ENCODE results near the gene RRN3.
"Not testable (repeated sequence)": the region's sequence is repeated elsewhere in the genome, so short reads cannot be mapped to it uniquely, and the experiment has no call there.

The RRN3 gene

GRCh38 chr16:15071013-15071412 lies 23.1 kb downstream of the RRN3 start:
- H3K36me3 Mint-ChIP-seq (ENCODE audit: low read depth): peaks cover 38% of the 10 kb centered on the region
- H3K27me3 Mint-ChIP-seq (ENCODE audit: low read depth); DNase-seq (ENCODE audit: low spot score); H3K4me3 Mint-ChIP-seq; H3K4me1 Mint-ChIP-seq (ENCODE audit: low read depth); H3K27ac Mint-ChIP-seq; H3K9me3 Mint-ChIP-seq: not testable (repeated sequence)

- not testable (repeated sequence) for H3K4me3 Mint-ChIP-seq; H3K27me3 Mint-ChIP-seq (ENCODE audit: low read depth); DNase-seq (ENCODE audit: low spot score); H3K4me1 Mint-ChIP-seq (ENCODE audit: low read depth); H3K27ac Mint-ChIP-seq; H3K9me3 Mint-ChIP-seq
- peaks cover 39% of the 10 kb centered on the region for H3K36me3 Mint-ChIP-seq (ENCODE audit: low read depth)
Measured at GRCh38 chr16:15066690-15067089, 27.4 kb downstream of the RRN3 start.

- H3K27ac Mint-ChIP-seq; H3K9me3 Mint-ChIP-seq; H3K4me1 Mint-ChIP-seq (ENCODE audit: low read depth); H3K4me3 Mint-ChIP-seq; DNase-seq (ENCODE audit: low spot score); H3K27me3 Mint-ChIP-seq (ENCODE audit: low read depth): not testable (repeated sequence)
- H3K36me3 Mint-ChIP-seq (ENCODE audit: low read depth): peaks cover 46% of the 10 kb centered on the region
Measured at GRCh38 chr16:15065961-15066360, 28.1 kb downstream of the RRN3 start.

- H3K4me1 Mint-ChIP-seq (ENCODE audit: low read depth); H3K27me3 Mint-ChIP-seq (ENCODE audit: low read depth); H3K9me3 Mint-ChIP-seq; DNase-seq (ENCODE audit: low spot score); H3K27ac Mint-ChIP-seq; H3K4me3 Mint-ChIP-seq: not testable (repeated sequence)
- H3K36me3 Mint-ChIP-seq (ENCODE audit: low read depth): peaks cover 57% of the 10 kb centered on the region
Measured at GRCh38 chr16:15062085-15062810, 31.8 kb downstream of the RRN3 start.

- H3K4me3 Mint-ChIP-seq: no peak overlapping the region
- peaks cover 10% of the 10 kb centered on the region for H3K4me1 Mint-ChIP-seq (ENCODE audit: low read depth)
- no peak for DNase-seq (ENCODE audit: low spot score)
- no peaks in the 10 kb centered on the region for H3K9me3 Mint-ChIP-seq
- peaks cover 50% of the 10 kb centered on the region for H3K36me3 Mint-ChIP-seq (ENCODE audit: low read depth)
- no peak overlapping the region for H3K27ac Mint-ChIP-seq
- H3K27me3 Mint-ChIP-seq (ENCODE audit: low read depth): no peaks in the 10 kb centered on the region
Measured at GRCh38 chr16:15059324-15059723, 34.7 kb downstream of the RRN3 start.

GRCh38 chr16:15057681-15058417 lies 36.2 kb downstream of the RRN3 start:
- peaks cover 39% of the 10 kb centered on the region for H3K36me3 Mint-ChIP-seq (ENCODE audit: low read depth)
- H3K9me3 Mint-ChIP-seq: no peaks in the 10 kb centered on the region
- peaks cover 14% of the 10 kb centered on the region for H3K4me1 Mint-ChIP-seq (ENCODE audit: low read depth)
- no peak overlapping the region for H3K27ac Mint-ChIP-seq
- no peak overlapping the region for H3K4me3 Mint-ChIP-seq
- DNase-seq (ENCODE audit: low spot score): no peak
- no peaks in the 10 kb centered on the region for H3K27me3 Mint-ChIP-seq (ENCODE audit: low read depth)

GRCh38 chr16:15055141-15056053 lies 38.7 kb downstream of the RRN3 start:
- no peak for DNase-seq (ENCODE audit: low spot score)
- H3K9me3 Mint-ChIP-seq: no peaks in the 10 kb centered on the region

GRCh38 chr16:15054357-15055140 lies 39.5 kb downstream of the RRN3 start:
- Mint-ChIP-seq H3K27me3 (ENCODE audit: low read depth) (no peaks in the 10 kb centered on the region), H3K4me3 (peak overlapping the region; percentile 91), H3K4me1 (ENCODE audit: low read depth) (peaks cover 14% of the 10 kb centered on the region), H3K27ac (peak overlapping the region; percentile 79), H3K36me3 (ENCODE audit: low read depth) (peaks cover 12% of the 10 kb centered on the region), H3K9me3 (no peaks in the 10 kb centered on the region)
- DNase-seq (ENCODE audit: low spot score): no peak

More at GRCh38 chr16:15055141-15056053, 38.7 kb downstream of the RRN3 start:
- H3K27me3 Mint-ChIP-seq (ENCODE audit: low read depth): no peaks in the 10 kb centered on the region
- peak overlapping the region; percentile 79 for H3K27ac Mint-ChIP-seq
- peaks cover 18% of the 10 kb centered on the region for H3K36me3 Mint-ChIP-seq (ENCODE audit: low read depth)
- H3K4me1 Mint-ChIP-seq (ENCODE audit: low read depth): peaks cover 14% of the 10 kb centered on the region
- H3K4me3 Mint-ChIP-seq: peak overlapping the region; percentile 91

GRCh38 chr16:15053904-15054303 lies 40.2 kb downstream of the RRN3 start:
- Mint-ChIP-seq H3K9me3 (no peaks in the 10 kb centered on the region), H3K27ac (peak overlapping the region; percentile 16), H3K36me3 (ENCODE audit: low read depth) (peaks cover 6% of the 10 kb centered on the region), H3K4me3 (peak overlapping the region; percentile 91), H3K27me3 (ENCODE audit: low read depth) (no peaks in the 10 kb centered on the region), H3K4me1 (ENCODE audit: low read depth) (peaks cover 14% of the 10 kb centered on the region)
- no peak for DNase-seq (ENCODE audit: low spot score)

GRCh38 chr16:15052747-15053476 lies 41.2 kb downstream of the RRN3 start:
- Mint-ChIP-seq H3K9me3 (no peaks in the 10 kb centered on the region), H3K4me1 (ENCODE audit: low read depth) (peaks cover 14% of the 10 kb centered on the region), H3K4me3 (no peak overlapping the region), H3K27ac (no peak overlapping the region), H3K36me3 (ENCODE audit: low read depth) (no peaks in the 10 kb centered on the region), H3K27me3 (ENCODE audit: low read depth) (no peaks in the 10 kb centered on the region)
- no peak for DNase-seq (ENCODE audit: low spot score)

- DNase-seq (ENCODE audit: low spot score): no peak
- H3K36me3 Mint-ChIP-seq (ENCODE audit: low read depth): peaks cover 3% of the 10 kb centered on the region
- H3K4me1 Mint-ChIP-seq (ENCODE audit: low read depth): peaks cover 14% of the 10 kb centered on the region
Measured at GRCh38 chr16:15051387-15051951, 42.6 kb downstream of the RRN3 start.

GRCh38 chr16:15050440-15050839 lies 43.6 kb downstream of the RRN3 start:
- H3K4me1 Mint-ChIP-seq (ENCODE audit: low read depth): peaks cover 14% of the 10 kb centered on the region
- not testable (repeated sequence) for H3K9me3 Mint-ChIP-seq; H3K36me3 Mint-ChIP-seq (ENCODE audit: low read depth); DNase-seq (ENCODE audit: low spot score); H3K27ac Mint-ChIP-seq; H3K4me3 Mint-ChIP-seq; H3K27me3 Mint-ChIP-seq (ENCODE audit: low read depth)

More at GRCh38 chr16:15051387-15051951, 42.6 kb downstream of the RRN3 start:
- H3K27ac Mint-ChIP-seq: no peak overlapping the region
- H3K27me3 Mint-ChIP-seq (ENCODE audit: low read depth): no peaks in the 10 kb centered on the region
- no peaks in the 10 kb centered on the region for H3K9me3 Mint-ChIP-seq
- no peak overlapping the region for H3K4me3 Mint-ChIP-seq
